OCI-LY1 (cell line): ENCODE data around the gene RPH3AL.

Experiments used
- H2AFZ ChIP-seq: fragments of 200-600 bp; sonication (generic), shearing (Covaris generic); 2 replicates; pipeline ENCODE4 v1.6.0; 2014; ENCODE audit warnings: antibody characterized with exemption, mild to moderate bottlenecking, low read length
- H3F3A ChIP-seq: fragments of 200-600 bp; sonication (generic), shearing (Covaris generic); 2 replicates; pipeline ENCODE4 v1.6.0; 2014; ENCODE audit warnings: mild to moderate bottlenecking, antibody characterized with exemption, low read length, moderate library complexity; ENCODE audit not compliant: insufficient read depth
- H3K27ac ChIP-seq: fragments of 200-600 bp; sonication (generic); 2 replicates; pipeline ENCODE4 v1.5.1; 2014; ENCODE audit warnings: low read length, mixed run types, mild to moderate bottlenecking, low read depth; ENCODE audit not compliant: poor library complexity, severe bottlenecking
- H3K27me3 ChIP-seq: fragments of 200-600 bp; sonication (generic); 2 replicates; pipeline ENCODE4 v1.6.0; 2014; ENCODE audit warnings: antibody characterized with exemption, mild to moderate bottlenecking, low read length, moderate library complexity; ENCODE audit not compliant: insufficient read depth
- H3K36me3 ChIP-seq: fragments of 200-600 bp; sonication (generic); 2 replicates; pipeline ENCODE4 v1.6.1; 2014; ENCODE audit warnings: mild to moderate bottlenecking, antibody characterized with exemption, low read length, moderate library complexity, mixed read lengths; ENCODE audit not compliant: insufficient read depth
- H3K4me1 ChIP-seq: fragments of 200-600 bp; sonication (generic); 2 replicates; pipeline ENCODE4 v1.5.1; 2014; ENCODE audit warnings: mild to moderate bottlenecking, low read length, moderate library complexity; ENCODE audit not compliant: insufficient read depth, severe bottlenecking
- H3K4me2 ChIP-seq: fragments of 200-600 bp; sonication (generic), shearing (Covaris generic); 2 replicates; pipeline ENCODE4 v1.6.1; 2014; ENCODE audit warnings: low read length
- H3K4me3 ChIP-seq: fragments of 200-600 bp; sonication (generic); 2 replicates; pipeline ENCODE4 v1.5.1; 2014; ENCODE audit warnings: low read length, low read depth, mild to moderate bottlenecking, mixed read lengths; ENCODE audit not compliant: poor library complexity, severe bottlenecking
- H3K79me2 ChIP-seq: fragments of 200-600 bp; shearing (Covaris generic); 2 replicates; pipeline ENCODE4 v1.6.1; 2016; ENCODE audit warnings: mixed run types, low read length, mixed read lengths; ENCODE audit not compliant: insufficient read depth
- H3K9ac ChIP-seq: fragments of 200-600 bp; sonication (generic), shearing (Covaris generic); 2 replicates; pipeline ENCODE4 v1.6.1; 2014; ENCODE audit warnings: mild to moderate bottlenecking, low read length, mixed read lengths
- H3K9me2 ChIP-seq: fragments of 200-600 bp; sonication (generic), shearing (Covaris generic); 2 replicates; pipeline ENCODE4 v1.6.1; 2014; ENCODE audit warnings: low read depth, mild to moderate bottlenecking, low read length, mixed read lengths
- H3K9me3 ChIP-seq: fragments of 200-600 bp; shearing (Covaris generic); 2 replicates; pipeline ENCODE4 v1.6.1; 2014; ENCODE audit warnings: low read length, mixed read lengths
- H4K20me1 ChIP-seq: fragments of 200-600 bp; sonication (generic), shearing (Covaris generic); 2 replicates; pipeline ENCODE4 v1.6.0; 2016; ENCODE audit warnings: mild to moderate bottlenecking, low read length; ENCODE audit not compliant: insufficient read depth
- CTCF ChIP-seq: fragments of 200-600 bp; sonication (generic), shearing (Covaris generic); IDR thresholded peaks from 2 replicates; pipeline ENCODE4 v1.5.1; 2017; ENCODE audit warnings: mild to moderate bottlenecking, antibody characterized with exemption, low read length, moderate library complexity, mixed read lengths
- EZH2 ChIP-seq: fragments of 200-600 bp; sonication (generic), shearing (Covaris generic); IDR thresholded peaks from 2 replicates; pipeline ENCODE4 v1.8.0; 2017; ENCODE audit warnings: borderline replicate concordance, mixed run types, mild to moderate bottlenecking, antibody characterized with exemption, low read length, moderate library complexity, mixed read lengths

Gene RPH3AL

GRCh38 chr17:385178-385835 lies 32.7 kb upstream of the RPH3AL start:
- peak overlapping the region; percentile 63 for H3K4me3 ChIP-seq

GRCh38 chr17:384622-385177 lies 32.1 kb upstream of the RPH3AL start:
- no peak overlapping the region for H2AFZ ChIP-seq
- H3K9me3 ChIP-seq, result no peaks in the 10 kb centered on the region
- H3K4me2 ChIP-seq, result peak overlapping the region; percentile 89; the same call in 1 of the 2 replicates
- peaks cover 6% of the 10 kb centered on the region for H3K4me1 ChIP-seq
- no peaks in the 10 kb centered on the region for H3K9me2 ChIP-seq
- H3K9ac ChIP-seq, result no peak overlapping the region
- TF ChIP-seq EZH2, result no peak
- TF ChIP-seq CTCF, result no peak
- no peaks in the 10 kb centered on the region for H3K79me2 ChIP-seq
- H3F3A ChIP-seq, result no peaks in the 10 kb centered on the region
- H3K4me3 ChIP-seq, result peak overlapping the region; percentile 63
- H3K27me3 ChIP-seq, result peaks cover 8% of the 10 kb centered on the region; the same call in 1 of the 2 replicates
- no peaks in the 10 kb centered on the region for H4K20me1 ChIP-seq
- no peak overlapping the region for H3K27ac ChIP-seq
- no peaks in the 10 kb centered on the region for H3K36me3 ChIP-seq

More at GRCh38 chr17:385178-385835, 32.7 kb upstream of the RPH3AL start:
- Histone ChIP-seq H4K20me1 (no peaks in the 10 kb centered on the region), H2AFZ (no peak overlapping the region), H3K9me2 (no peaks in the 10 kb centered on the region), H3F3A (no peaks in the 10 kb centered on the region), H3K4me1 (peaks cover 6% of the 10 kb centered on the region), H3K27ac (no peak overlapping the region), H3K9me3 (no peaks in the 10 kb centered on the region), H3K9ac (peak overlapping the region; percentile 54; the same call in 1 of the 2 replicates), H3K4me2 (peak overlapping the region; percentile 89), H3K27me3 (peaks cover 8% of the 10 kb centered on the region; the same call in 1 of the 2 replicates), H3K36me3 (no peaks in the 10 kb centered on the region), H3K79me2 (no peaks in the 10 kb centered on the region)
- TF ChIP-seq CTCF, result no peak
- TF ChIP-seq EZH2, result no peak

- Histone ChIP-seq H3K79me2 (no peaks in the 10 kb centered on the region), H2AFZ (no peak overlapping the region), H4K20me1 (no peaks in the 10 kb centered on the region), H3K9me2 (no peaks in the 10 kb centered on the region), H3K27ac (no peak overlapping the region), H3F3A (no peaks in the 10 kb centered on the region), H3K4me3 (no peak overlapping the region), H3K9ac (no peak overlapping the region), H3K36me3 (no peaks in the 10 kb centered on the region), H3K27me3 (0 out of 2 replicates have a peak, but pooled peaks cover 8% of the 10 kb centered on the region), H3K9me3 (no peaks in the 10 kb centered on the region), H3K4me1 (peaks cover 6% of the 10 kb centered on the region), H3K4me2 (no peak overlapping the region)
- TF ChIP-seq CTCF (no peak), EZH2 (no peak)
Measured at GRCh38 chr17:383771-384621, 31.4 kb upstream of the RPH3AL start.
